Activated CD4-positive, alpha-beta T cell treated with anti-CD3 and anti-CD28 coated beads for 48 hours (primary cell): ENCODE measurements around the gene TSPAN10.
"Not testable (repeated sequence)": the region's sequence is repeated elsewhere in the genome, so short reads cannot be mapped to it uniquely, and the experiment has no call there.

Experiments used
- DNase-seq: peaks from one replicate; pipeline ENCODE4 v3.0.0-alpha.2; 2020

Gene TSPAN10

DNA sequence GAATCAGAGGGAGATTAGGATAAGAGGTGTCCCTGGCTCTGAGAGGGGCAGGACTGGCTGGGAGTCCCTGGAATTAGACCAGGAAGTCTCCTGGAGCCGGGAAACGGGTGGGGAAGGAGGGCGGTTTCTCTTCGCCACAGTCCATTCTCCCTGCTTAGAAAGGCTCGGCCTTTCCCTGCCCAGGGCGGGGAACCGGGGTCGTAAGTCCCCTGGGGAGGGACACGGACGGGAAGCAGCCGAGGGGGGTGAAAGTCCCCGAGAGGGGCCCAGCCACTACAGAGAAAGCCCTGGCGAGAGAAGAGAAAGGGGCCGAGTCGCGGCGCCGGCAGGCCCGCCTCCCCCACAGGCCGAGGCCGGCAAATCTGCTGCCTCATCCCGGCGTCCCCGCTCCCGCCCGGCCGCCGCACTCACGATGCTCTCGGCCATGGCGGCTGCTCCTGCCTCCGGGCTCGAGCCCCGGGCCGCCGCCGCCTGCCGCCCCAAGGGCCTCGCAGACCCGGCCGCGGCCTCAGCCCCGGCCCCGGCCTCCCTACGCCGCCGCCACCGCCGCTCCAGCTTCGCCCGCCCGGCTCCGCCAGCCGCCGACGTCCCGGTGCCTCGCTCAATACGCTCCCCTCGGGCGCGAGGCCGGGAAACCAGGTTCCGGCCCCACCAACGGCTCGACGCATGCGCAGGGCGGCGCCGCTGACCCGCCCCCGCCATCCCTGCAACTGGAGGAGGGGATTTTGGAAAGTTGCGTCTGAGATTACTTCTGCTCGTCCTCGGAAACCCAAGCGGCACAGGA is at the start of gene TSPAN10, which contains the start of gene NPLOC4:
TSS of gene TSPAN10 (plus strand) at position 692 of the 784 bp plus-strand sequence. CDS start 5,217 bp downstream, outside the sequence.
TSS of gene NPLOC4 (minus strand) at position 608 of the 784 bp plus-strand sequence. CDS start at position 426, 182 bp downstream.
- DNase-seq, result peak; percentile 91

DNA sequence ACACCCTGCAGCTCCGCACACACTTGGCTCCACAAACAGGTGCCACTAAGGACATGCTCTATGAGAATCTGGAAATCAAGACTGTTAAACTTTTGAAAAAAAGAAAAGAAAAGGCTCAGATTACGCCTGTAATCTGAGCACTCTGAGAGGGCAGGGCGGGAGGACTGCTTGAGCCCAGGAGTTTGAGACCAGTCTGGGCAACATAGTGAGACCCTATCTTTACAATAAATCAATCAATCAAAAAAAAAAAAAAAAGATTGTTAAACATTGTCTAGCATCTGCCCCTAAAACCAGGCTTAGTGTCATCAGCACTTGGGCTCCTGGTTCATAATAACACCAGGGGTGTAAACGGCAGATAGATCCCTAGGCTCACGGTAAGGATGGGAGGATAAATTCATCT is 47.4 kb upstream of the TSPAN10 start:
- no peak for DNase-seq

DNA sequence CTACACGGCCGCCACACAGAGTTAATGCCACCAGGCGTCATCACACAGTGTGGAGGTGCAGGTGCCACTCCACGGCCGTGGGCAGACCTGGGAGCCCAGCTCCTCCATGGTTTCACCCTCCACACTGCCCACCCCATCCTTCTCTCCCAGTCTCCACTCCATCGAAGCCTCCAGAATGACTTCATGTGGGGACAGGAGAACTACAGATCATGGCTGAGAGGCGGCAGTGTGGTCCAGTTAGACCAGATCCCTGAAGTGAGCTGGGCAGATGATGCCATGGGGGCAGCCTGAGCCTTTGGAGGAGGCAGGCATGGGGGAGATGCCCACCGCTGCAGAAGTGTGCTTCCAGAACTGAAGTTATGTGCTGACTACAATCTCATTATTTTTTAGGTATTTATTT is 46.9 kb upstream of the TSPAN10 start:
- no peak for DNase-seq

DNA sequence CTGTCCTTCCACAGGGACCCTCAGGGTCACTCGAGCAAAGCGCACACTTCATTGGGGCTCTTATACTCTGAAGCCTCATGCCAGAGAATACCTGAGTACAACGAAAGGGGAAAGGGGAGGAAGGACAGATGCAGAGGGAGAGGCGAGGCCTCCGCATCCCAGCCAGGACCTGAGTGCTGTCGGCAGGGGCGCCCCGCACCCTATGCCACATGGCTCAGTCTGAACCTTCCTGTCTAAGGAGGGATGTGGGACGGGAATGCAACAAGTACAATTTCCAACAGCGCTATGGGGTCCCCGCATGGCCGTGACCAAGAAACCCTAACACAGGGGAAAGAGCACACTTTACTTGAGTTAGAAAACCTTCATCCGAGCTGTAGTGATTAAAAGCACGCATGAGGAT is 45.0 kb upstream of the TSPAN10 start:
- DNase-seq, result no peak

DNA sequence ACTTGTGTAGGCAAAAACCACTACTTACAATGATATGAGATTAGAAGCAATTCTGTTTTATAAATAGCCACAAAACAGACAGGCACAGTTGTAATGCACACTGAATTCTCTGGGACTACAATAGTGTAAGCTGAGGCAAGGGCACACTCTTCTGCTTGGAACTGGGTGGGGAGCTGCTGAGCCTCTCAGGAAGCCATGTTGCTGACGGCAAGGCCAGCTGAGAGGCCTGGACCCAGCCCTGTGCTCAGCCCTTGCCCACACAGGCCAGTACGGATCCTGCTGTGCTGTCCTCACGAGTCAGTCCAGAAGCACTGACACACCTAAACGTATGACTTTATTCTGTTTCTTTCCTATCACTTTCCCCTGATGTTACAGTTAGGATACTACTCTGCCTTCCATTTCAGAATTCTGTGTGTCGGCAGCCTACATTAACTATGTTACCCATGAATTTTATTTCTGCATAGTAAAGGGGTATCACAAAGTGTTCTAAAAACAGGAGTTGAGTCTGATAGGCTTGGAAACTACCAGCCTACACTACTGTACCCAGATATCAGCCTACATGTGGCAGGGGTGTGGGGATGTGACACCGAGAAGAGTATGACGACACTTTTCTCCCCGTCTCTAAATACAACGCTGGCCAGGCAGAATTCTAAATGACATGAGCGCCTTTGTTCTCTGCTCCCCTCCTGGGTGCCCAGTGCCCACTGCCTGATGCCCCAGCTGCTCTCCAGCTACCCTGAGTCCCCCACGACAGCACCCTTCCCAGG is 43.7 kb upstream of the TSPAN10 start:
- DNase-seq, result no peak

DNA sequence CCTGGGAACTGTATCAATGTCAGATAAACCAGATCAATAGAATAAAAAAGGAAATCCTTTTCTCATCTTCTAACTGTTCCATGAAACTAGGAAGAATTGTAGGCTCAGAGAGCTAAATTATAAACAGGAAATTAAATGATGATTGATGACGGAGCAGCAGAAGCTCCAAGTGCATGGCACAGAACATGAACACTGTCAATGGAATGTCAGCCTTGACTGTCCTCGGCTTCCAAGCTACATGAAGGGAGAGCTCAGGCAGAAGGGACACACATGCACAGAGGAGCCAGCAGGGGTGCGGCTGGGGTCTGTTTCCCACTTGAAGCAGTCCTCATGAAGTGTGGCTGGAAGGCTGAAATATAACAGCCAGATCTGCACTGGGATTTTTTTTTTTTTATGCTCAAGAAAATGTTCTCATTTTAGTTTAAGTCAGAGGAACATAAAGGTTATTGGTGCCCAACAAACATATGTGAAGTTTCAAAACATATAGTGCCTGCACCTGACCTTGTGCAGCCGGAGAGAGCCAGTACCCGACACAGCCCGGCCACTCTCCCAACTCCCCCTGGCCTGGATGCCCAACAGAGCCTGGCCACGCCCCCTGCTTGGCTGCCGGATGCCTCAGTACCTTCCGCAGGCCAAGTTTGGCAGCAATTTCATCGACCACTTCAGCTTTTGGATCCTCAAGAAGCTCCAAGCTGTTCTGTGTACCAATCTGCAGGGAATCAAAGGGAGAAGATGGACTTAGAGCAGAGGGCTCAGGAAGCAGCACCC is 37.1 kb upstream of the TSPAN10 start:
- DNase-seq, result no peak

DNA sequence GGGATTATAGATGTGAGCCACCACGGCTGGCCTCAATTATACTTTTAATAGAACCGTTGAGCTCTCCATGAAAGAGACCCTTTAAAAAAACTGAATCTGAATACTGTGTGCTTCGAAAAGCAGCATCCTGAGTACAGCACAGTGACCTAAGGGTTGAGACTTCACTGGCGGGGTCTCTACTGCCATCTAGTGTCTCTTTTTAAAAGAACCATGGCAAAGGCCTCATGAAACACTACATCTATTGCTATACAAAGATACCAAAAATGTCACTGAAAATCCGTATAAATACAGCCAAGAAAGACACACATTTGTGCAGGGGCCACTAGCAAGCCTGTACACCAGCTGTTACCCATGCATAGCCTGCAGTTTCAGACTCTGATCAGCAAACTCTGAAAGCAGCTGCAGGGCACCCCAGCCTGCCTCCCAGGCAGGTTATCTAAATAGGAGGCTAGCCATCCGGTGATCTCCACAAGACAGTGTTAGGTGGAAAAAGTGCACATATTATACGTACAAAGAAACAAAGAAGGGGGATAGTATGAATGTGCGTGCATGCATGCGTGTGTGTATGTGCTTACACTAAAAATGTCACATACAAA is 35.4 kb upstream of the TSPAN10 start:
- DNase-seq, result peak; percentile 42

DNA sequence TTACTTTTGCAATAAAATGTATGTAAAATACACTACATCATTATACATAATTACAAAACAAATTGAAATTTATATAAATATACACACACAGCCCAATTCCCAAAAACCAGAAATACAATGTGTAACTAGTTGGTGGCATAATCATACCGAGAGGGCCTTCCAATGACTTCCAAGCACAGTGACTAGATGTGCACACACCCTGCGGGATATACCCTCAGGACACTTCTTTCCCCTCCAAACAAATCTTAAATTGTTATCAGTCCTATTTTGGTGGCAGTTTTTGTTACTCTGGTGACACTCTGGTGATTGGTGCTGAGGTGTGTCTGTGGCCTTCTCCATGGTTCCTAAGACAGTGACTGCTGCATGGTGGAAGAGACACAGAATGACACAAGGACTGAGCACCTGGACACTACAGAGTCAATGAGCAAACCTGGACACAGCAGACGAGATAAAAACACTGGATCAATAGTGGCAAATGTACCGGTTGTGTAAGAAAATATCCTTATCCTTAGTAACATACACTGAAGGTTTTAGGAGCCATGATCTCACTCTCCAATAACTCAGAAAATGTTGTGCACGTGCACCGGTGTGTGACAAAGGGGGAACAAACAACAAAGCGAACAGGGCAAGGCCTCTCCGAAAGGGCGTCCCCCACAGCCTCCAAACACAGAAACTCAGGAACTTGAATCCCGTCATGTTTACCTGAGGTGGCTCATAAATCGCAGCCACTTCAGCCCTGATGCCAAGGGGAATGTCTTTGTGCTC is 33.0 kb upstream of the TSPAN10 start:
- no peak for DNase-seq

DNA sequence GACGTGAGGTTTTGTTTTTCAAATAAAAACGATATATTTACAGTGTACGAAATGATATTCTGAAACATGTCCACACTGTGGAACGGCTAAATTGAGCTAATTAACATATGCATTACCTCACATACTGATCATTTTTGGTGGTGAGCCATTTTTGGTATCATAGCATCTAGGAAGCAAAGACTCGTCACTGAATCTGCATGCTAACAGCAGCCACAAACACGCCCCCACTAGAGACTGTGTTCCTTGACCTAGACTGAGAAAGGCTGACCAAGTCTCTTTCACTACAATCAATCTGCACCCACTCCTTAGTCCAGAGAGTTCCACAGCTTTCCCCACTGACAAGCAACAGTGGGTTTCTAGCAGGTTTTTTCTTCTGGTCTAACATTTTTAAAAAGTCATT is 29.6 kb upstream of the TSPAN10 start:
- DNase-seq, result no peak

DNA sequence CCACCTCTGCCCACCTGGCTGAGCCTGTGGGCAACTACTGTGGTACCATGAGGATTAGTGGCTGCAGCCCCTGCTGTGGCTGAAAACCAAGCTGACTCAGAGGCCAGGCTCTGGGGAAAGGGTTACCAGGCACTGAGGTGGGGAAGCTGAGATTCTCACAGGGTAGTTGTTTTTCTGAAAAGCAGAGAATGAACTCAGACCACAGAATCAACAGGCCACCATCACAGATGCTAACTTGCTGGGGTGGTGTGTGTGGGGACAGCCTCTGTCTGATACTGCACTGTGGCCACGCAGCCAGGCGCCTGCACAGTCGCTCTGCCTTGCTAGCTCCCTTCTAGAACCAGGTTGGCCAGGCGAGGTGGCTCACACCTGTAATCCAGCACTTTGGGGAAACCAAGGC is 28.9 kb upstream of the TSPAN10 start:
- peak; percentile 18 for DNase-seq

DNA sequence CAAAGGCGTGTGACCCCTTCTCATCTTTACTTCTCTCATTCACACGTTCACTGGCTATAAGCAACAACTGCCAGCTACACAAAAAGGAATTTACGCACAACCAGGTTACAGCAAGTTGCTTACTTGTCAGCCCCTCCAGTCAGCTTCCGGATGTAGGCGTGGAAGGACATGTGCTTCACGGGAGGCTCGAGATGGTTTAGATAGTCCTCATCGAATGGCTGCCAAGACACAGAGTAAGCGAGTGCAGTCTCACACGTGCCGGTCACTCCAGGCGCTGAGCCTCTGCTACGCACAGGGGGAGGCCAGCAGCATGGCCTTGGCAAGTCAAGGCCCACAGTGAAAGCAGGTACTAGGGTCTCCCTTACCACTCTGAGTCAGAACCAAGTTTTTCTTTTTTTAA is 28.4 kb upstream of the TSPAN10 start:
- no peak for DNase-seq

DNA sequence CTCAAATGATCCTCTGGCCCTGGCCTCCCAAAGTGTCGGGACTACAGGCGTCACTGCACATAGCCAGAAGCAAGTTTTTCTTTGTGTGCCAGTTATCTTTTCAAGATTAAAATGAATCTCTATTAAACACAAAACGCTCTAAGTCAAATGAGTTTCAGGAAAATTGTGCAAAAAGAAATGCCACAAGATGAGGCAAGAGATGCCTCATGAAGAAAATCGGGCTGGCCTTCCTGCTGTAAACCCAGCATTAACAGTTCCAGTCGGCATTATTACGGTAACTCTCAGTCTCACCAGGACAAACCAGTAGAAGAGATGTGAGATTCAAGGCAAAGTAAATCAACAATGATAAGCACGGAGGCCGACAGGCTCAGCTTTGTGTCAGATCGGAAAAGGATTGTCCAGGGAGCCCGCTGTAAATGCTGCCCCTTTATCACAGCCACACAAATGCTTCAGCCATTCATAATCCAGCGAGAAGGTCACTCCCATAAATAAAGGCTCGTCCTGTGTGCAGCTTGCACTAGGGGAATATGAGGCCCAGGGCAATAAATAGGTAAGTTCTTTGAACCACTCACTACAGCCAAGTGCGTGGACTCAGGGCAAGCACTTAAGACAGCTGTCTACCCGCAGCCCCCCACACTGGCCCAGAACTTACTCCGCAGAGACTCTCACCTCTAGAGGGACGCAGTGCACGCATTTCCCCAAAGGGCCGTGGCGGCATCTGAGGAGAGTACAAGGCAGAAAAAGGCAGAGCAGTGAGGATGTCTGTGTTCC is 27.3 kb upstream of the TSPAN10 start:
- DNase-seq, result no peak

DNA sequence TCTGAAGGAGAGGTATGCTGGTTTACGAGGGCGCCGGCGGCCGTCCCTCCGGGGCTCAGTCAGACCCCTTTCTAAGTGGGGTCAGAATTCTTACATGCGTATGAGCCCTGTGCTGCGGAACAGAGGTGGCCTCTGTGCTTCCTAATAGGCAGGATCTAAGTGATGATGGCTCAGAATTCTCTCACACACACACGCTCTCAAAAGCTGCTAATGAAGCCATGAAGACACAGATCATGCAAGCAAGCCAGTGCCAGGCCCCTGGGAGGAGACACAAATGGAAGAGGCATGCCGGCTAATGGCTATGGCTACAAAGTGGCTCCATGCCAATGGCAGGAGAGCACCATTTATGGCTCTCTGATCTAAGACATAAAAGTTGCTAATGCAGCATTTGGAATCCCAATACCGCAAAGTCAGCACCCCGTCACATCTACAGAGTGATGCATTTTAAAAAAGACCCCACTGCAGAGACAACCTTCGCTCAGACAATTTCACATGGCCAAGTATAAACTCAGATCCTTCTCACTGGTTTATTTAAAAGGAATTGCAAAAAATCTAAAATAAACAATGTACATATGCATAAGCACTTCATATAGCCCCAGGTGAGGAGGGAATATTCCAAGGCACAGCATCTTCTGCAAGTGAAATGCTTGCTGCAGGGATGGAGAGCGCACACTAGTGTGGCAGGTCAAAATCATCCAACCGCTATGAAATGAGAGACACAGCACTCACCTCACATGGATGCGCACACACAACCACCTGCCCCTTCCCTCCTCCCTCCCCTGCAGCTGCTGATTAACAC is 24.6 kb upstream of the TSPAN10 start:
- DNase-seq, result no peak

DNA sequence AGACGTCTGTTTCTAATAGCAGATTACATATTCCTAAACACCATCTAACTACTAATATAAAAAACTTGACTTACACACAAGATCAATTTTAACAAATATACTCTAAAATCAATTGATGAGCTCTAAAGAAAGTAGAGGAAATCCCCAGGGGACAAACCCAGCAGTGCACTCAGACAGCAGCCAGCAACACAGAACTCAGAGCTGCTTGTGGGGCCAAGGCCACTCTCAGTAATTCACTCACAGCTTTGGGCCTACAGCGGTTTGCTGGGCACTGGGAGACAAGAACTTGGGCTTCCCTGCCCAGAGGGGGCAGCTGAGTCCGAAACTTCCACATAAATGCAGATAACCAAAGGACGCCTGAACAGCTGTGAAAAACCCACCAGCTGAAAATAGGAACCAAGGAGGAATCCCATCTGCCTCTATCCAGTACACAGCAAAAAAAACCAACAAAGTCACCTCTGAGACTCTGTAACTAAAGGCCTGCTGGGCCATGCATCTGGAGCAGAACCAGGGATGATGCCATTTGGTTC is 21.5 kb upstream of the TSPAN10 start:
- no peak for DNase-seq

DNA sequence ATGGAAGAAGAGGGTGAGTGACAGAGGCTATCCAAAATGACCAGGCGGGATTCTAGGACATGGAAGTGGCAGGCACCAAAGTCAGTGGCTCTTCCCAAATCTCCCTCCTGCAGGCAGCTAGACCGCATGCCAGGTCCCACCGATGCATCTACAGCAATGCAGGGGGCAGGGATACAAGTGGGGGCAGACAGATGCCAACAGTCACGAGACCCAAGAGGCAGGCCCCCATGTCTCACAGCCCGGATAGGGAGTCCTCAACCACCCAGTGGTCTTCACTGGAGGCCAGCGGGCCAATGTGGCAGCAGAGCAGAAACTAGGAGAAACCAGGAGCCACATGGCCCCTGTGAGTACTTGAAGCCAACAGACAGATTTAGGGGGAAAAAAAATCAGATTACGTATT is 20.1 kb upstream of the TSPAN10 start:
- DNase-seq, result no peak

DNA sequence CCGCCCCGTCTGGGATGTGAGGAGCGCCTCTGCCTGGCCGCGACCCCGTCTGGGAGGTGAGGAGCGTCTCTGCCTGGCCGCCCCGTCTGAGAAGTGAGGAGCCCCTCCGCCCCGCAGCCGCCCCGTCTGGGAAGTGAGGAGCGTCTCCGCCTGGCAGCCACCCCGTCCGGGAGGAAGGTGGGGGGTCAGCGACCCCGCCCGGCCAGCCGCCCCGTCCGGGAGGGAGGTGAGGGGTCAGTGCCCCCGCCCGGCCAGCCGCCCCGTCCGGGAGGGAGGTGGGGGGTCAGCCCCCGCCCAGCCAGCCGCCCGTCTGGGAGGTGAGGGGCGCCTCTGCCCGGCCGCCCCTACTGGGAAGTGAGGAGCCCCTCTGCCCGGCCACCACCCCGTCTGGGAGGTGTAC is 18.7 kb upstream of the TSPAN10 start:
- not testable (repeated sequence) for DNase-seq

DNA sequence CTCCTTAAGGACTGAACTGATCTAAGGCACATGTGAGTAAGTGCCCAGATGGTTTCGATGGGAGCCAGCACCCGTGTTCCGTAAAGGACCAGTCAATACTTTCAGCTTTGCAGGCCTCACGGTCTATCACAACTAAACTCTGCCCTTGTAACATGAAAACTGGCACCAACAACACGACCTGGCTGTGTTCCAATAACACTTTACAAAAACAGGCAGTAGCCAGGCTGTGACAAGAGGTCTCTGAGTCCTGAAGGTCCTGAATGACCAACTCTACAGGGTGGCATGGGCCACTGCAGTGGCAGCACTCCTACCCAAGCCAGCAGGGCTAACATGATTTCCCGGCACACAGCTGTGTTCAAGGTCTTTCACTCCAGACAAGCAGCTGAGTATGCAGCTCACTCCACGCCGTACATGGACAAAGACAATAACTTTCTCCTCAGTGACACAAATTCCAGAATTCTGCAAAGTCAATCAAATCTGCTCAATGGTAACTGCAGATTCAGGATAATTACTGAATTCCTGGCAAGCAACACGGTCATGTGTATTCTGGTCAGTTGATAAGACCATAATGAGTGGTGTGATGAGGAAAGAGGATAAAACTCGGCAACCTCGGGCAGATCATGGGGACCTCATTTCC is 15.4 kb upstream of the TSPAN10 start:
- no peak for DNase-seq

DNA sequence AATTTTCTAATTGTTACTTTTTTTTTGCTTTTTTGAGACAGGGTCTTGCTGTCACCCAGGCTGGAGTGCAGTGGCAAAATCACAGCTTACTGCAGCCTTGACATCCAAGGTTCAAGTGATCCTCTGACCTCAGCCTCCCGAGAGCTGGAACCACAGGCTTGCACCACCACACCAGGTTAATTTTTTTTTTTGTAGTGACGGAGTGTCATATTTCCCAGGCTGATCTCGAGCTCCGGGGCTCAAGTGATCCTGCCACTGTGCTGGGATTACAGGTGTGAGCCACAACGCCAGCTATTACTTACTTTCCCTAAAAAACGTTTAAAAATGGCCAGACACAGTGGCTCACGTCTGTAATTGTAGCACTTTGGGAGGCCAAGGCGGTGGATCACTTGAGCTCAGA is 6.7 kb upstream of the TSPAN10 start:
- no peak for DNase-seq

DNA sequence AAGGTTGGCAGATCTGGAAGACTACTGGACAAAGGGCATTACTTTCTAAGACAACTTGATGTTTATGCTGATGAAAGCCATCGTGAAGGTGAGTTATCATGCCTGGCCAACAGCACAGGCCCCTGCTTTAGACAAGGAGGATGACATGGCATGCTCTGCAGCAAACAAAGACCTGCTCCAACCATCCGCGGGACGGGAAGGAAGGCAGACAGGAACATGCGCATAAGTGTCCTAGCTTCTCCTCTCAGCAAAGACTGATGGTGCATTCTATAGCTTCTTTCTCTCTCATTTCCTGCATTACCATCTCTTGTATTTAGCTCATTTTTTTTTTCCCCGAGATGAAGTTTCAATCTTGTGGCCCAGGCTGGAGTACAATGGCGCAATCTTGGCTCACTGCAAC is 5.5 kb upstream of the TSPAN10 start:
- no peak for DNase-seq

DNA sequence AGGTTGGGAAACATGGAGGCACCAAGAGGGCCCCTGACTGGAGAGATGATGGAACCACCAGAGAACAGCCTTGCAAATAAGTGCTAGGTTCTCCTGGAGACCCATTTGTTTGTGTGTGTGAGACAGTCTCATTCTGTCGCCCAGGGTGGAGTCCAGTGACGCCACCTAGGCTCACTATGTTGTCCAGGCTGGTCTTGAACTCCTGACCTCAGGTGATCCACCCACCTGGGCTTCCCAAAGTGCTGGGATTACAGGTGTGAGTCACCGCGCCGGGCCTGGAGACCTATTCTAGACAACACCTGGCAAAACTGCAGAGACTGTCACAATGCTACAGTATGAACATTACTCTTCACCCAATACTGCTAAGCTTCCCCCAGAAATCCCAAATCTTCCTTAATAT is 1.6 kb upstream of the TSPAN10 start:
- no peak for DNase-seq
